ENCODE results near the gene PLIN1. TPM values are rescaled to one million over a fixed set of nuclear protein-coding genes. Genes with fewer than 3 reads are reported as not detected.

The PLIN1 gene
- total RNA-seq, 1 experiment from 2014 or later, result 0.32 TPM

DNA sequence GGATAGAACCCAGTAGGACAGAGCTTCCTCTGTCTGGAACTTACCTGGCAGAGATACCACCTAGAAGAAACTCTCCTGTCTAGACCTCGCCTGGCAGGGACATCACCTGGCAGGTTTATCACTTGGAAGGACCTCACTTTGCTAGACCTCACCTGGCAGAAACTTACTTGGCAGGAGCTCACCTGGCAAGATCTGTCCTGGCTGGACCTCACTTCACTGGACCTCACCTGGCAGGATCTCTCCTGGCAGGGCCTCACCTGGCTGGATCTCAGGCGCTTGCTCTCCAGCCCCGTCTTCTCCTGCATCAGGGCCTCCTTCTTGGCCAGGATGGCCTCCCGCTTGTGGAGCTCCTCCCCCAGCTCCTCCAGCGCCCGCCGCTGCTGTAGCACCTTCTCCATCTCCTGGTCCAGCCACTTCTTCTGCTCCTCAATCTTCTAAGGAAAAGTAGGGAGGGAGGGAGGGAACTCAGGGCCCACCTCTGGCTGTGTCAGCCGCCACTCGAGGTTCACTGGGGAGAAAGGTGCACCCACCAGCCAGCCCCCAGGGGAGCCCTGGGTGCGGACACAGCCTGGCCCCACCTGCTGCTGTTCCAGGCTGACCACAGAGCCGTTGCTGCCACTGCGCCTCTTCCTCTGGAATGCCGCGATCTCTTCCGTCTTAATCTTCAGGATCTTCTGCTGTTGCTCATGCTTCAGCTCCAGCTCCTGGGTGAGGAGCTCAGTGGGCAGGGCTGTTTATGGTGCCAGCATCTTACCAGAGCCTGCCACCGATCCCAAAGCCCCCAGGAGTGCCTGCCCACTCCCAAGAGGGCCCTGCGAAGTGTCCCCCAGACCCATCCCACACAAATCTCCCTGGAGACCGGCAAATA is 46.4 kb downstream of the PLIN1 start:
- Histone ChIP-seq H3K9me3 (ENCODE audit: control insufficient read depth in 1 of 2, insufficient read depth in 1 of 2, low read depth in 1 of 2, low read length in 2 of 2) (no peaks in the 10 kb centered on the region), H3K9me2 (ENCODE audit: insufficient read depth) (no peaks in the 10 kb centered on the region), H3K27ac (ENCODE audit: low read depth, low read length) (no peak overlapping the region), H4K20me1 (ENCODE audit: insufficient read depth) (no peaks in the 10 kb centered on the region), H3K4me3 (replicated peaks in 1 of 2; ENCODE audit: low read depth in 1 of 2, low read length in 2 of 2) (no peak overlapping the region), H3K4me2 (ENCODE audit: low read length) (no peak overlapping the region), H3K9ac (ENCODE audit: low read length) (no peak overlapping the region), H3K27me3 (ENCODE audit: insufficient read depth, low read length) (no peaks in the 10 kb centered on the region), H2AFZ (ENCODE audit: low read depth, low read length, poor library complexity, severe bottlenecking) (no peak overlapping the region), H3K79me2 (ENCODE audit: insufficient read depth, low read length) (no peaks in the 10 kb centered on the region), H3K4me1 (ENCODE audit: control insufficient read depth in 1 of 2, insufficient read depth in 2 of 2, low read length in 2 of 2) (no peaks in the 10 kb centered on the region), H3K36me3 (ENCODE audit: control insufficient read depth in 1 of 2, insufficient read depth in 2 of 2, low read length in 2 of 2) (peaks cover 22 to 28% of the 10 kb centered on the region in 2 experiments)
- no peak for DNase-seq (ENCODE audit: low read depth, low spot score)
- peak; percentile 15 for ATAC-seq
- TF ChIP-seq ATF3 (IDR thresholded peaks at IDR 0.05) (no peak), YY1 (IDR thresholded peaks at IDR 0.05; ENCODE audit: extremely low read depth, insufficient replicate concordance, low read depth, low read length) (no peak), ELF1 (IDR thresholded peaks at IDR 0.05; ENCODE audit: borderline replicate concordance, low read depth) (no peak), POLR2AphosphoS5 (IDR thresholded peaks at IDR 0.05; ENCODE audit: low read depth, low read length) (no peak), RAD21 (IDR thresholded peaks at IDR 0.05; ENCODE audit: low read depth) (no peak), ZNF274 (IDR thresholded peaks at IDR 0.05; ENCODE audit: low read depth, low read length) (no peak), POLR2A (IDR thresholded peaks at IDR 0.05; ENCODE audit: borderline replicate concordance, extremely low read depth, insufficient read depth, insufficient read length) (no peak), CTCF (IDR thresholded peaks at IDR 0.05 in 2 of 3, conservative IDR thresholded peaks at IDR 0.05 in 1 of 3; ENCODE audit: borderline replicate concordance in 1 of 3, insufficient read depth in 1 of 3, low read depth in 2 of 3, low read length in 2 of 3) (no peak), JUND (IDR thresholded peaks at IDR 0.05) (no peak), SP1 (IDR thresholded peaks at IDR 0.05; ENCODE audit: low read depth) (no peak), EZH2 (IDR thresholded peaks at IDR 0.05) (no peak), CBX3 (IDR thresholded peaks at IDR 0.05; ENCODE audit: low read depth) (no peak)
- TF ChIP-seq, protein P1, sequence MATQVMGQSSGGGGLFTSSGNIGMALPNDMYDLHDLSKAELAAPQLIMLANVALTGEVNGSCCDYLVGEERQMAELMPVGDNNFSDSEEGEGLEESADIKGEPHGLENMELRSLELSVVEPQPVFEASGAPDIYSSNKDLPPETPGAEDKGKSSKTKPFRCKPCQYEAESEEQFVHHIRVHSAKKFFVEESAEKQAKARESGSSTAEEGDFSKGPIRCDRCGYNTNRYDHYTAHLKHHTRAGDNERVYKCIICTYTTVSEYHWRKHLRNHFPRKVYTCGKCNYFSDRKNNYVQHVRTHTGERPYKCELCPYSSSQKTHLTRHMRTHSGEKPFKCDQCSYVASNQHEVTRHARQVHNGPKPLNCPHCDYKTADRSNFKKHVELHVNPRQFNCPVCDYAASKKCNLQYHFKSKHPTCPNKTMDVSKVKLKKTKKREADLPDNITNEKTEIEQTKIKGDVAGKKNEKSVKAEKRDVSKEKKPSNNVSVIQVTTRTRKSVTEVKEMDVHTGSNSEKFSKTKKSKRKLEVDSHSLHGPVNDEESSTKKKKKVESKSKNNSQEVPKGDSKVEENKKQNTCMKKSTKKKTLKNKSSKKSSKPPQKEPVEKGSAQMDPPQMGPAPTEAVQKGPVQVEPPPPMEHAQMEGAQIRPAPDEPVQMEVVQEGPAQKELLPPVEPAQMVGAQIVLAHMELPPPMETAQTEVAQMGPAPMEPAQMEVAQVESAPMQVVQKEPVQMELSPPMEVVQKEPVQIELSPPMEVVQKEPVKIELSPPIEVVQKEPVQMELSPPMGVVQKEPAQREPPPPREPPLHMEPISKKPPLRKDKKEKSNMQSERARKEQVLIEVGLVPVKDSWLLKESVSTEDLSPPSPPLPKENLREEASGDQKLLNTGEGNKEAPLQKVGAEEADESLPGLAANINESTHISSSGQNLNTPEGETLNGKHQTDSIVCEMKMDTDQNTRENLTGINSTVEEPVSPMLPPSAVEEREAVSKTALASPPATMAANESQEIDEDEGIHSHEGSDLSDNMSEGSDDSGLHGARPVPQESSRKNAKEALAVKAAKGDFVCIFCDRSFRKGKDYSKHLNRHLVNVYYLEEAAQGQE (IDR thresholded peaks at IDR 0.05; ENCODE audit: low read depth), result no peak
- TF ChIP-seq, protein P2, sequence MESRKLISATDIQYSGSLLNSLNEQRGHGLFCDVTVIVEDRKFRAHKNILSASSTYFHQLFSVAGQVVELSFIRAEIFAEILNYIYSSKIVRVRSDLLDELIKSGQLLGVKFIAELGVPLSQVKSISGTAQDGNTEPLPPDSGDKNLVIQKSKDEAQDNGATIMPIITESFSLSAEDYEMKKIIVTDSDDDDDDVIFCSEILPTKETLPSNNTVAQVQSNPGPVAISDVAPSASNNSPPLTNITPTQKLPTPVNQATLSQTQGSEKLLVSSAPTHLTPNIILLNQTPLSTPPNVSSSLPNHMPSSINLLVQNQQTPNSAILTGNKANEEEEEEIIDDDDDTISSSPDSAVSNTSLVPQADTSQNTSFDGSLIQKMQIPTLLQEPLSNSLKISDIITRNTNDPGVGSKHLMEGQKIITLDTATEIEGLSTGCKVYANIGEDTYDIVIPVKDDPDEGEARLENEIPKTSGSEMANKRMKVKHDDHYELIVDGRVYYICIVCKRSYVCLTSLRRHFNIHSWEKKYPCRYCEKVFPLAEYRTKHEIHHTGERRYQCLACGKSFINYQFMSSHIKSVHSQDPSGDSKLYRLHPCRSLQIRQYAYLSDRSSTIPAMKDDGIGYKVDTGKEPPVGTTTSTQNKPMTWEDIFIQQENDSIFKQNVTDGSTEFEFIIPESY (IDR thresholded peaks at IDR 0.05; ENCODE audit: extremely low read depth, insufficient replicate concordance, low read length), result no peak
- intact Hi-C loops (cut with micrococcal nuclease), result no loop called here
- POLR2A ChIA-PET, result no interaction called here
- BruUV-seq (replicated peaks), result TSS peak; percentile 28
- CTCF ChIA-PET, result no interaction called here
- RAD21 ChIA-PET (ENCODE audit: low non-redundant PET in 1 of 2, low total read pairs in 2 of 2, uncharacterized antibody in 2 of 2, unreplicated experiment in 2 of 2), result no interaction called here
